H1 (cell line): Measurements from ENCODE around the gene DCX. TPM values are rescaled to one million over a fixed set of nuclear protein-coding genes. Genes with fewer than 3 reads are reported as not detected.

Source experiments
- GABPA ChIP-seq: IDR thresholded peaks from 2 replicates; pipeline ENCODE4 v1.6.1; 2011; ENCODE audit warnings: mild to moderate bottlenecking, low read length, moderate library complexity, borderline replicate concordance; ENCODE audit not compliant: insufficient read depth
- MAFK ChIP-seq: IDR thresholded peaks from 2 replicates; pipeline ENCODE4 v1.6.1; 2012; ENCODE audit warnings: low read depth, mild to moderate bottlenecking, improper control_type of control experiment, low read length
- SRF ChIP-seq: IDR thresholded peaks from 2 replicates; pipeline ENCODE4 v1.6.1; 2011; ENCODE audit warnings: mild to moderate bottlenecking, low read depth, low read length, moderate library complexity
- polyA plus RNA-seq, 7 experiments: library from polyadenylated mRNA; depleted of rRNA in 3 of 7; stranded (reverse) in 5 of 7; unstranded in 2 of 7; fragments of >200 nt in 5 of 7; fragments of 200-250 nt in 2 of 7; gene quantifications; 1 replicate in 5 of 7; 2 replicates in 1 of 7; 4 replicates in 1 of 7; pipeline versions ENCODE4 v1.2.1 to v1.2.3, GENCODE V29; 2011 to 2013; ENCODE audit warnings: missing spikeins in 2 of 7, mixed read lengths in 2 of 7
- total RNA-seq: library from RNA; stranded (reverse); fragmentation: NEBNext Ultra II Directional; extraction: Animal tissue kit (Norgen Biotek cat#: 25700); gene quantifications from 2 replicates; pipeline ENCODE4 v1.2.1, GENCODE V29; 2021
- TF ChIP-seq, protein P1 (sequence below): fragments of 300-600 bp; sonication (generic); IDR thresholded peaks from 2 replicates; pipeline ENCODE4 v1.7.1; 2012; ENCODE audit warnings: low read length, moderate library complexity, mild to moderate bottlenecking, inconsistent platforms; ENCODE audit not compliant: insufficient replicate concordance

The DCX gene
- total and polyA plus RNA-seq, 2 of the 8 experiments (the other 6 are each of a cell fraction or from before 2014, with no cell fraction given), result 1.3 to 3.3 TPM

DNA sequence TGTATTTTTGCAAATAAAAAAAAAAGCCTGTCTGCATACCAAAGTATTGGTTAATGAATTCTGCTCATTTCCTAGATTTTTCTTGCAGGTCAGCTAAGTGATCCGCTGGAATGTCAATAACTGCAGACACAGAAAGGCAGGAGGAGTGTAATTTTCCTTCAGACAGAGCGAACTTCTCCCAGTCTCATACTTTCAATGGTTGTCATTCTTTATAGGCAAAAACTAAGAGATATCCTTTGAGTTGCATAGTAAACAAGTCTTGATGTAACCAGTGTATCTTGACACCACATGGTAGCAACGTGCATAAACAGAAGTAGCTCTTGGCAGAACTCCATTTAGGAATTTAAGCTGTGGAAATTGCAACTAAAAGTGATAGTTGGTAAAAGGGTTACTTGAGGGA is 149.9 kb downstream of the DCX start (continued):
- TF ChIP-seq, protein P1, sequence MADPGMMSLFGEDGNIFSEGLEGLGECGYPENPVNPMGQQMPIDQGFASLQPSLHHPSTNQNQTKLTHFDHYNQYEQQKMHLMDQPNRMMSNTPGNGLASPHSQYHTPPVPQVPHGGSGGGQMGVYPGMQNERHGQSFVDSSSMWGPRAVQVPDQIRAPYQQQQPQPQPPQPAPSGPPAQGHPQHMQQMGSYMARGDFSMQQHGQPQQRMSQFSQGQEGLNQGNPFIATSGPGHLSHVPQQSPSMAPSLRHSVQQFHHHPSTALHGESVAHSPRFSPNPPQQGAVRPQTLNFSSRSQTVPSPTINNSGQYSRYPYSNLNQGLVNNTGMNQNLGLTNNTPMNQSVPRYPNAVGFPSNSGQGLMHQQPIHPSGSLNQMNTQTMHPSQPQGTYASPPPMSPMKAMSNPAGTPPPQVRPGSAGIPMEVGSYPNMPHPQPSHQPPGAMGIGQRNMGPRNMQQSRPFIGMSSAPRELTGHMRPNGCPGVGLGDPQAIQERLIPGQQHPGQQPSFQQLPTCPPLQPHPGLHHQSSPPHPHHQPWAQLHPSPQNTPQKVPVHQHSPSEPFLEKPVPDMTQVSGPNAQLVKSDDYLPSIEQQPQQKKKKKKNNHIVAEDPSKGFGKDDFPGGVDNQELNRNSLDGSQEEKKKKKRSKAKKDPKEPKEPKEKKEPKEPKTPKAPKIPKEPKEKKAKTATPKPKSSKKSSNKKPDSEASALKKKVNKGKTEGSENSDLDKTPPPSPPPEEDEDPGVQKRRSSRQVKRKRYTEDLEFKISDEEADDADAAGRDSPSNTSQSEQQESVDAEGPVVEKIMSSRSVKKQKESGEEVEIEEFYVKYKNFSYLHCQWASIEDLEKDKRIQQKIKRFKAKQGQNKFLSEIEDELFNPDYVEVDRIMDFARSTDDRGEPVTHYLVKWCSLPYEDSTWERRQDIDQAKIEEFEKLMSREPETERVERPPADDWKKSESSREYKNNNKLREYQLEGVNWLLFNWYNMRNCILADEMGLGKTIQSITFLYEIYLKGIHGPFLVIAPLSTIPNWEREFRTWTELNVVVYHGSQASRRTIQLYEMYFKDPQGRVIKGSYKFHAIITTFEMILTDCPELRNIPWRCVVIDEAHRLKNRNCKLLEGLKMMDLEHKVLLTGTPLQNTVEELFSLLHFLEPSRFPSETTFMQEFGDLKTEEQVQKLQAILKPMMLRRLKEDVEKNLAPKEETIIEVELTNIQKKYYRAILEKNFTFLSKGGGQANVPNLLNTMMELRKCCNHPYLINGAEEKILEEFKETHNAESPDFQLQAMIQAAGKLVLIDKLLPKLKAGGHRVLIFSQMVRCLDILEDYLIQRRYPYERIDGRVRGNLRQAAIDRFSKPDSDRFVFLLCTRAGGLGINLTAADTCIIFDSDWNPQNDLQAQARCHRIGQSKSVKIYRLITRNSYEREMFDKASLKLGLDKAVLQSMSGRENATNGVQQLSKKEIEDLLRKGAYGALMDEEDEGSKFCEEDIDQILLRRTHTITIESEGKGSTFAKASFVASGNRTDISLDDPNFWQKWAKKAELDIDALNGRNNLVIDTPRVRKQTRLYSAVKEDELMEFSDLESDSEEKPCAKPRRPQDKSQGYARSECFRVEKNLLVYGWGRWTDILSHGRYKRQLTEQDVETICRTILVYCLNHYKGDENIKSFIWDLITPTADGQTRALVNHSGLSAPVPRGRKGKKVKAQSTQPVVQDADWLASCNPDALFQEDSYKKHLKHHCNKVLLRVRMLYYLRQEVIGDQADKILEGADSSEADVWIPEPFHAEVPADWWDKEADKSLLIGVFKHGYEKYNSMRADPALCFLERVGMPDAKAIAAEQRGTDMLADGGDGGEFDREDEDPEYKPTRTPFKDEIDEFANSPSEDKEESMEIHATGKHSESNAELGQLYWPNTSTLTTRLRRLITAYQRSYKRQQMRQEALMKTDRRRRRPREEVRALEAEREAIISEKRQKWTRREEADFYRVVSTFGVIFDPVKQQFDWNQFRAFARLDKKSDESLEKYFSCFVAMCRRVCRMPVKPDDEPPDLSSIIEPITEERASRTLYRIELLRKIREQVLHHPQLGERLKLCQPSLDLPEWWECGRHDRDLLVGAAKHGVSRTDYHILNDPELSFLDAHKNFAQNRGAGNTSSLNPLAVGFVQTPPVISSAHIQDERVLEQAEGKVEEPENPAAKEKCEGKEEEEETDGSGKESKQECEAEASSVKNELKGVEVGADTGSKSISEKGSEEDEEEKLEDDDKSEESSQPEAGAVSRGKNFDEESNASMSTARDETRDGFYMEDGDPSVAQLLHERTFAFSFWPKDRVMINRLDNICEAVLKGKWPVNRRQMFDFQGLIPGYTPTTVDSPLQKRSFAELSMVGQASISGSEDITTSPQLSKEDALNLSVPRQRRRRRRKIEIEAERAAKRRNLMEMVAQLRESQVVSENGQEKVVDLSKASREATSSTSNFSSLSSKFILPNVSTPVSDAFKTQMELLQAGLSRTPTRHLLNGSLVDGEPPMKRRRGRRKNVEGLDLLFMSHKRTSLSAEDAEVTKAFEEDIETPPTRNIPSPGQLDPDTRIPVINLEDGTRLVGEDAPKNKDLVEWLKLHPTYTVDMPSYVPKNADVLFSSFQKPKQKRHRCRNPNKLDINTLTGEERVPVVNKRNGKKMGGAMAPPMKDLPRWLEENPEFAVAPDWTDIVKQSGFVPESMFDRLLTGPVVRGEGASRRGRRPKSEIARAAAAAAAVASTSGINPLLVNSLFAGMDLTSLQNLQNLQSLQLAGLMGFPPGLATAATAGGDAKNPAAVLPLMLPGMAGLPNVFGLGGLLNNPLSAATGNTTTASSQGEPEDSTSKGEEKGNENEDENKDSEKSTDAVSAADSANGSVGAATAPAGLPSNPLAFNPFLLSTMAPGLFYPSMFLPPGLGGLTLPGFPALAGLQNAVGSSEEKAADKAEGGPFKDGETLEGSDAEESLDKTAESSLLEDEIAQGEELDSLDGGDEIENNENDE, result no peak
- TF ChIP-seq SRF (no peak), MAFK (no peak), GABPA (no peak)
